DMS 273 (cell line): ENCODE data around the gene STARD3.
A peak's percentile ranks its signal among the peaks of the same experiment; 100 is the strongest.
"Not testable (repeated sequence)": the region's sequence is repeated elsewhere in the genome, so short reads cannot be mapped to it uniquely, and the experiment has no call there.

Source experiments
- DNase-seq: peaks from one replicate; lab custom pipeline; 2025; ENCODE audit not compliant: unreplicated experiment; lab: John Stamatoyannopoulos, UW

Gene STARD3

GRCh38 chr17:39706921-39707337, 70.0 kb downstream of the STARD3 start:
- DNase-seq, result no peak

GRCh38 chr17:39709319-39709997, 72.5 kb downstream of the STARD3 start:
- no peak for DNase-seq

GRCh38 chr17:39709998-39710964, 73.3 kb downstream of the STARD3 start:
- peak; percentile 71 for DNase-seq

- not testable (repeated sequence) for DNase-seq
Measured at GRCh38 chr17:39711071-39711470, 74.1 kb downstream of the STARD3 start.

GRCh38 chr17:39711851-39712250, 74.9 kb downstream of the STARD3 start:
- DNase-seq, result no peak
